IPS DF 6.9 (cell line): ENCODE results near the gene CACNA1G.

Experiments used
- DNase-seq: peaks from one replicate; pipeline ENCODE4 v3.0.0-alpha.2; 2013; ENCODE audit warnings: low read depth, low spot score
- H3K27ac ChIP-seq: one replicate; pipeline ENCODE4 v1.5.1; 2013; ENCODE audit warnings: low read length, control low read depth
- H3K27me3 ChIP-seq: 2 replicates; pipeline ENCODE4 v1.6.1; 2013; ENCODE audit warnings: mild to moderate bottlenecking, low read length; ENCODE audit not compliant: control insufficient read depth, insufficient read depth
- H3K36me3 ChIP-seq: 2 replicates; pipeline ENCODE4 v1.6.1; 2013; ENCODE audit warnings: low read length; ENCODE audit not compliant: control insufficient read depth, insufficient read depth
- H3K4me1 ChIP-seq: 2 replicates; pipeline ENCODE4 v1.6.1; 2013; ENCODE audit warnings: low read length; ENCODE audit not compliant: control insufficient read depth, insufficient read depth
- H3K4me3 ChIP-seq: 2 replicates; pipeline ENCODE4 v1.5.1; 2013; ENCODE audit warnings: mild to moderate bottlenecking, low read length
- H3K9me3 ChIP-seq: 2 replicates; pipeline ENCODE4 v1.6.1; 2013; ENCODE audit warnings: low read length, inconsistent platforms; ENCODE audit not compliant: control insufficient read depth, insufficient read depth
- WGBS: extraction: QIAGEN DNeasy Blood & Tissue Kit; methylation state at CpG from one replicate; pipeline ENCODE4 v1.1.7; 2013; ENCODE audit warnings: mixed read lengths, missing lambda C conversion rate; ENCODE audit not compliant: insufficient read length, insufficient coverage; 5-methylcytosine and 5-hydroxymethylcytosine counted together

The CACNA1G gene

DNA sequence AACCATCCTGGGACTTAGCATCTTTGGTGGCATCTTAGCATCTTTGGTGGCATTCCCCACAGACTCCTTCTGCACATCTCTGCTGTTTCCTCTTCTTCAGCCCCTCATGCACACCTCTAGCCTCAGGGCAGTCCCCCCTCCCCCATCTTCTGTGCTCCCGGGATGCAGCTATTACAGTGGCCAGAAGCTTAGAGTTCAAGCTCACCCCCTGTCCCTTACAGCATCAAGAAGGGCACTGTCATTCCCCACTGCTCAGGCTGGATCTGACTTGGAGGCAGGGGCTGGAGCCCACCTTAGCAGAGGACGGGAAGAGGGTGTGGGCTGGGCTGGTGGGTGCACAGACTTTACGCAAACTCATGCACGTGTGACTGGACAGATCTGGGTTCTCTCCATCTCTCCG lies 27.3 kb upstream of the CACNA1G start:
- peaks cover 3% of the 10 kb centered on the region for H3K4me1 ChIP-seq
- H3K4me3 ChIP-seq, result peak overlapping the region; percentile 53; the same call in 1 of the 2 replicates
- no peaks in the 10 kb centered on the region for H3K27me3 ChIP-seq
- H3K36me3 ChIP-seq, result peaks cover 4% of the 10 kb centered on the region; the same call in 1 of the 2 replicates
- DNase-seq, result no peak
- H3K9me3 ChIP-seq, result no peaks in the 10 kb centered on the region
- H3K27ac ChIP-seq, result no peak overlapping the region
- WGBS, result no CpG with 5 or more reads among the region's 5 CpGs

DNA sequence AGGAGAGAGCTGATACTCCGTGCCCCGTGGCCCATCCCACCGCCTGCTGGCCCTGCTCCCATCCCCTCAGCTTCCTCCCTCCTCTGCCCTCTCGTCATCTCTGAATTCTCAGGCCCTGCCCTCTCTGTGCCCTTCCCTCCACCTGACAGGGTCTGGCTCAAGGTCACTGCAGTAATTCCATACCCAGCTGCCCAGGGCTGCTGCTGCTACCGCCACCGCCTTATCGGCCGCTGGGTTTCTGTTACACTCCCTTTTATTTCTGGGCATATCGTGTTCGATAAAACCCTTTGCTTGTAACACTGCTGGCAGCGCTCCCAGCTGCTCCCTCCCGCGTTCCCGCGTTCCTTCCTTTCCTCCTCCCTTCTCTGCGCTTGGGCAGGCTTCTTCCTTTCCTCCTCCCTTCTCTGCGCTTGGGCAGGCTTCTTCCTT lies 26.8 kb upstream of the CACNA1G start:
- Histone ChIP-seq H3K4me1 (peaks cover 3% of the 10 kb centered on the region), H3K27ac (no peak overlapping the region), H3K36me3 (peaks cover 4% of the 10 kb centered on the region; the same call in 1 of the 2 replicates), H3K4me3 (peak overlapping the region; percentile 38; the same call in 1 of the 2 replicates), H3K27me3 (no peaks in the 10 kb centered on the region), H3K9me3 (no peaks in the 10 kb centered on the region)
- no peak for DNase-seq
- WGBS, result no CpG with 5 or more reads among the region's 17 CpGs

DNA sequence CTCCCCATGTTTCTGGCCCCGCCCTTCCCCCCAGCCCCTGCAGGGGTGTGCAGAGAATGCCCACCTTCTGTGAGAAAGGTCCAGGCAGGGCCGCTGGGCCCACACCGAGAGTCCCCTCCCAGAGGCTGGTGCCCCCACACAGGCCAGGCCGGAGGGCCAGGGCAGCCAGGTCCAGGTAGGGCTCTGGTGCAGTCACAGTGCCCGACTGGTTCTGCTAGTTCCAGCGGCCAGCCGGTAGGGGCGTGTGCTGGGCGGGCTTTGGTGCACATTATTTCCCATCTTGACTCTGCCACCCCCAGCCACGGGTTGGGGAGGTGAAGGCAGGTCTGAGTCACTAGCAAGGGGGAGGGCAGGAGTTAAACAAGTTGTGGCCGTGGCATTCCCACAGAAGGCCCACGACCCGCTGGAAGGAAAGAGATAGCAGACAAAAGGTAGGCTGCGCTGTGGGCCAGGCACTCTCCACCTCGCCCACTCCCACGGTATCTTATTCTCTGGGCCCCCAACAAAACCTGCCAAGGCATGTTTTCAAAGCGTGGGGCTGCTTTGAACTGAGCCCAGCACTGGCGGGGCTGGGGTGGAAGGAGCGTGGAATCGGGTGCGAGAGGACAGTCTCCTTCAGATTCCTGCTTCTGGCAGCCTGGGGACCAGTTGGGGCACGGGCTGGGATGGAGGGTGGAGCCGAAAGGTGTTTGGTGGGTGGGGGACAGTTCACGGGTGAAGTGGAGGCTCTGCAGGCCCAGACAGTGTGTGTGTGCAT lies 26.1 kb upstream of the CACNA1G start:
- no CpG with 5 or more reads among the region's 24 CpGs for WGBS
- no peak for DNase-seq
- peaks cover 4% of the 10 kb centered on the region; the same call in 1 of the 2 replicates for H3K36me3 ChIP-seq
- peaks cover 3% of the 10 kb centered on the region for H3K4me1 ChIP-seq
- H3K27ac ChIP-seq, result no peak overlapping the region
- peak overlapping the region; percentile 38; the same call in 1 of the 2 replicates for H3K4me3 ChIP-seq
- no peaks in the 10 kb centered on the region for H3K9me3 ChIP-seq
- no peaks in the 10 kb centered on the region for H3K27me3 ChIP-seq

DNA sequence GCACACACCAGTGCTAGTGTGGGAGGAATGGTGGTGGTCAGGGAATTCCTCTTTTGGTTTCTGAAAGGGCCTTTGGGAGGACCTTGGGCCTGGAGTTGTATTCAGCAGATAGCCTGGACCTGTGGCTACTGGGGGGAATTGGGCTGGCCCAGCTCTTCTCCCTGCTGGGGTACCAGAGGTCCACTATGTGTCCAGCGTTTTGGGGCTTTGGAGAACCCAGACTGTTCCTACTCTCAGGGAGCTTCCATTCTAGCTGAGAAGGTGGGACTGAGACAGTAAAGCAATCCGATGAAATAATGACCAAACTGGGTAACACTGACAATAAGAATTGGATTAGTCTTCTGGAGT lies 25.6 kb upstream of the CACNA1G start:
- H3K4me3 ChIP-seq, result no peak overlapping the region
- no peaks in the 10 kb centered on the region for H3K9me3 ChIP-seq
- H3K27ac ChIP-seq, result no peak overlapping the region
- WGBS, result no CpG with 5 or more reads among the region's 2 CpGs
- peaks cover 3% of the 10 kb centered on the region for H3K4me1 ChIP-seq
- DNase-seq, result no peak
- peaks cover 4% of the 10 kb centered on the region; the same call in 1 of the 2 replicates for H3K36me3 ChIP-seq
- H3K27me3 ChIP-seq, result no peaks in the 10 kb centered on the region

DNA sequence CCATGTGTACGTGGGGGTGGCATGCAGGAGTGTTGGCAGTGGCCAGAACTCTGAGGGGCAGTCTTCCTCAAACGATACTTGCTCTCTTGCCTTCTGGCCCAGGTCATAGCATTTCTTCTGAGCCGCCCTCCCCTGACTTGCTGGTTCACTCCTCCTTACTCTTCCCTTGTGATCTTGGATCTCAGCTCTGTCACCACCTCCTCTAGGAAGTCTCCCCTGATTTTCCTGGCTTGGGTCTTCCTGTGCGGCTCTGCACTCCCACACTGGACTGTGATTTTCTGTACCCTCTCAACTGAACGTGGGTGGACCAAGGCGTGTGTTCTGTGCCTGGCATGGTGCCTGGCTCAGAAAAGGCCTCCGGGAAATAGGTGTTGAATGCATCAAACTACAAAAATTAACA lies 25.1 kb upstream of the CACNA1G start:
- H3K27me3 ChIP-seq, result no peaks in the 10 kb centered on the region
- H3K9me3 ChIP-seq, result no peaks in the 10 kb centered on the region
- no CpG with 5 or more reads among the region's 7 CpGs for WGBS
- H3K4me3 ChIP-seq, result no peak overlapping the region
- no peak overlapping the region for H3K27ac ChIP-seq
- H3K4me1 ChIP-seq, result peaks cover 3% of the 10 kb centered on the region
- peaks cover 4% of the 10 kb centered on the region; the same call in 1 of the 2 replicates for H3K36me3 ChIP-seq
- no peak for DNase-seq

DNA sequence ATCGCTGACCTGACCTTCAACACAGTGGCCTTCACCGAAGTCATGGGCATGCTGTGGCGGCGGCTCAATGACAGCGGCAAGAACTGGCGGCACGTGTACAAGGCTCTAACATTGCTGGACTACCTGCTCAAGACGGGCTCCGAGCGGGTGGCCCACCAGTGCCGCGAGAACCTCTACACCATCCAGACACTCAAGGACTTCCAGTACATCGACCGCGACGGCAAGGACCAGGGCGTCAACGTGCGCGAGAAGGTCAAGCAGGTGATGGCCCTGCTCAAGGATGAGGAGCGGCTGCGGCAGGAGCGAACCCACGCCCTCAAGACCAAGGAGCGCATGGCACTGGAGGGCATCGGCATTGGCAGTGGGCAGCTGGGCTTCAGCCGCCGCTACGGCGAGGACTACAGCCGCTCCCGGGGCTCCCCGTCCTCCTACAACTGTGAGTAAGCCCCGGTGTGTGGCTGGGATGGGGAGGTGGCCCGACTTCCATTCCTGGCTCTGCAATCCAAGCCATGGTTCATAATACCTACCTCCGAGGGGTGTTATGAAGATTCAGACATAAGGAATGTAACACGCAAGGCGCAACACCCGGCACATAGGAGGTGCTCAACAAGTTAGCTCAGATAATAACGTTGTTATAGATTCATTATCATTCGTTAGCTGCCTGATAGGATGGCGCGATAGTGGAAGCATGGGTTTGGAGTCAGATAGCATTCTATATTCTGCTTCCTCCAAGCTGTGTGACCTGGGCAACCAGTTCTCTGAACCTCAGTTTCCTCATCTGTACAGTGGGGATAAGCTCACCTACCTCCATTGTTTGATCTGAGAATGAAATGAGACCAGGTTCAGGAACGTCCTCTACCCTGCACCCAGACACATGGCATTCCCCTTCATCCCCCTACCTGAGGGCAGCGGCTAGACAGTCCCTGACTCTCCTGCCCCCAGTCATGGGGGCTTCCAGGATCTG lies 23.6 kb upstream of the CACNA1G start:
- no peak overlapping the region for H3K4me3 ChIP-seq
- H3K9me3 ChIP-seq, result no peaks in the 10 kb centered on the region
- peaks cover 4% of the 10 kb centered on the region; the same call in 1 of the 2 replicates for H3K36me3 ChIP-seq
- H3K27ac ChIP-seq, result no peak overlapping the region
- no peak for DNase-seq
- H3K4me1 ChIP-seq, result peaks cover 3% of the 10 kb centered on the region
- no peaks in the 10 kb centered on the region for H3K27me3 ChIP-seq
- no CpG with 5 or more reads among the region's 45 CpGs for WGBS

DNA sequence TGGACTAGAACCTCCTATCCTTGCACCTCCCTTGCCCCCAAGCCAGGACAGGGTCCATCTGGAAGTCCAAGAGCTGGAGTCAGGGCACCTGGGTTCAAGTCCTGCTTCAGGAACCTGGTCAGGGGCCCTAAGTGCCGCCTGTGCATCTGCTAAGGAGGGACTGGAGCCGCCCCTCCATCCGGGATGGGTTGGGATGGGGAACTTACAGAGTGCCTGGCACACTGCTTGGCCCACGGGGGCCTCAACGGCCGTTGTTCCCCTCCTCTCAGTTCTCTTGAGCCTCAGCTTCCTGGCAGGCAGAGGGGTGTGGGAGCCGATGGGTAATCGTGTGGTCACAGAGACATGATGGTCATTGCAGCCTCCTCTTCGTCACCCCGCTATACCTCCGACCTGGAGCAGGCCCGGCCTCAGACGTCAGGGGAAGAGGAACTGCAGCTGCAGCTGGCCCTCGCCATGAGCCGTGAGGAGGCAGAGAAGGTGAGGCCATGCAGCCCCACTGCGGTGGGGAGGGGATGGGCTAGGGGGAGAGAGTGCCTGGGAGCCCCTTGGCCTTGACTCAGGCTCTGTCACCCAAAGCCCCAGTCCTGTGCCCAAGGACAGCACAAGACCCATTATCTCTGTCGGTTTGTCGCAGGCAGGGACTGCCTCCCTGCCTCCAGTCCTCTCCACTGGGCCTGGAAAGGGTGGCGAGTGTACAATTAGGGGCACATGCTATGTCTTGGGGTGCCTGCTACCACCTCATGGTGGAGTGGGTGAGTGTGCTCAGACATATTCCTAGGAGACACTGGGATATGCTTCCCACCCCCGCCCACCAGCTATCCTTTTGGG lies 22.6 kb upstream of the CACNA1G start:
- no CpG with 5 or more reads among the region's 20 CpGs for WGBS
- no peak overlapping the region for H3K27ac ChIP-seq
- H3K9me3 ChIP-seq, result no peaks in the 10 kb centered on the region
- H3K4me1 ChIP-seq, result peaks cover 5% of the 10 kb centered on the region
- peaks cover 4% of the 10 kb centered on the region; the same call in 1 of the 2 replicates for H3K36me3 ChIP-seq
- H3K4me3 ChIP-seq, result no peak overlapping the region
- no peaks in the 10 kb centered on the region for H3K27me3 ChIP-seq
- DNase-seq, result no peak

DNA sequence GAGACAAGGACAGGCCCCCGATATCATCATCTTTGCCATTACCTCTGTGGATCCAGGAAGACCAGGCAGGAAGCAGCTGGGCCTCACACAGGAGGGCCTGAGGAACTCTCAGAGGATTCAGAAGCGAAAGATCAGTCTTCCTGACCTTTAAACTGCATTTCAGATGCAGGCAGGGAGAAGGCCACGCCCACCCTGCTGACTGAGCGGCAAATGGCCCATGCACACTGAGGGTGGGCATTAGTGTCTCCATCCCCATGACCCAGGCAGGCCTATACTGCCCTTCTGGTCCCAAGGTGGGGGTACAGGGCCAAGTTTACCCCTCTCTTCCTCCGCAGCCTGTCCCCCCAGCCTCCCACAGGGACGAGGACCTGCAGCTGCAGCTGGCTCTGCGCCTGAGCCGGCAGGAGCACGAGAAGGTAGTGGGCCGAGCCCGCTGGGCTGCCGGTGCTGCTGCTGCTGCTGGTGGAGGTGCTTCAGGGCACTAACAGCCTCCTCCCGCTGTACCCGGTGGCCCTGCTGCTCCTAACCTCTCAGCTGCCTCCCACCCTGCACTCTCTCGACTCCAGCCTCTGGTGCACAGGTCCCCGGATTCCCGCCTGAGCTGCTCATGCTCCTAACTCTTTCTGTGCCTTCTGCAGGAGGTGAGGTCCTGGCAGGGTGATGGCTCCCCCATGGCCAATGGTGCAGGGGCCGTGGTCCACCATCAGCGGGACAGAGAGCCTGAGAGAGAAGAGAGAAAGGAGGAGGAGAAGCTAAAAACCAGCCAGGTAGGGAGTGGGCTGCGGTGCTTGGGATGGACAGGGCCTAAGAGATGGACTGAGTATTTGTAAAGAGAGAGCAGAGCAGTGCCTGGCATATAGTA lies 21.7 kb upstream of the CACNA1G start:
- peaks cover 5% of the 10 kb centered on the region; the same call in 1 of the 2 replicates for H3K4me1 ChIP-seq
- no peak overlapping the region for H3K4me3 ChIP-seq
- H3K9me3 ChIP-seq, result no peaks in the 10 kb centered on the region
- peaks cover 4% of the 10 kb centered on the region; the same call in 1 of the 2 replicates for H3K36me3 ChIP-seq
- no peaks in the 10 kb centered on the region for H3K27me3 ChIP-seq
- H3K27ac ChIP-seq, result no peak overlapping the region
- no CpG with 5 or more reads among the region's 20 CpGs for WGBS
- no peak for DNase-seq

DNA sequence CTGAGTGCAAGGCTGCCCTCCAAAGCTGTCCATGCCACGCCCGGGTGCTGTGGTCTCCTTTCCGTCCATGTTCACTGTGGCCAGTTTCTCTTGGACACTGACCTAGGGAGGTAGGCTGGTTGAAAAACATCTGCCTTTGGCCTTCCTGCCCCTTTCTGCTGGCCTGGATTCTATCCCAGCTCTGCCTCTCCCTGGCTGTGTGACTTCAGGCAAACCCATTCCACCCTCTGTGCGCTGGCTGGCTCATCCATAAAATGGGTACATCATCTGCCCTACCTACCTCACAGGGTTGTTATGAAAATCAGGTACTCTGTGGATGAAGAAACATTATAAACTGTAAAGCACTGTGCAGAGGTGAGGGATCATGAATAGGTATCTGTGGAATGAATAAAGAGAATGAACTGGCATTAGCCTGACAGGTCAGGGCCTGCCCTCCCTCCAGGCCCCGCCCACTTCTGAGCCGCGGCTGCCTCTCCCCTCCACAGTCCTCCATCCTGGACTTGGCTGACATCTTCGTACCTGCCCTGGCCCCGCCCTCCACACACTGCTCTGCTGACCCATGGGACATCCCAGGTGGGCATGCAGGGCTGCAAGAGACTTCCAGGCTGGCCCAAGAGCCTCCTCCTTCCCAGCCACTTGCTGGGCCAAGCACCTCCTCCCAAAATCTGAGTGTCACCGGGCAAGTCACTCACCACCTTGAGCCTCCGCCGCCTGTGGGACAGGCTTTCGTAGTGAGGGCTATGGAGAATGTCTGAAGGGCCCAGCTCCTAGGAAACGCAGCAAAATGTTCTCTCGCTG lies 20.6 kb upstream of the CACNA1G start:
- no peaks in the 10 kb centered on the region for H3K9me3 ChIP-seq
- H3K4me3 ChIP-seq, result no peak overlapping the region
- peaks cover 4% of the 10 kb centered on the region; the same call in 1 of the 2 replicates for H3K36me3 ChIP-seq
- peaks cover 3% of the 10 kb centered on the region; the same call in 1 of the 2 replicates for H3K4me1 ChIP-seq
- H3K27me3 ChIP-seq, result no peaks in the 10 kb centered on the region
- no CpG with 5 or more reads among the region's 15 CpGs for WGBS
- no peak for DNase-seq
- no peak overlapping the region for H3K27ac ChIP-seq
